PC-3 (cell line): ENCODE measurements around the gene KCTD5. TPM values are rescaled to one million over a fixed set of nuclear protein-coding genes. Genes with fewer than 3 reads are reported as not detected.
A peak's percentile ranks its signal among the peaks of the same experiment; 100 is the strongest.
"Not testable (repeated sequence)": the region's sequence is repeated elsewhere in the genome, so short reads cannot be mapped to it uniquely, and the experiment has no call there.

Experiments
- ATAC-seq: fragments of 200-7000 bp; cut with Tn5 transposase; 2 replicates; pipeline ENCODE4 v1.9.1; 2020; ENCODE audit warnings: mild to moderate bottlenecking, moderate library complexity
- Bru-seq: library from RNA; stranded (reverse); fragments of 400-500 nt; gene quantifications from one replicate; lab custom pipeline; 2021; lab: Mats Ljungman, UMichigan
- BruChase-seq, 2 experiments: library from RNA; stranded (reverse); fragments of 400-500 nt; gene quantifications; one replicate each; lab custom pipeline; 2021; lab: Mats Ljungman, UMichigan
- BruUV-seq: library from RNA; stranded (reverse); fragments of 400-500 nt; replicated peaks from 2 replicates; lab custom pipeline; 2021; lab: Mats Ljungman, UMichigan
- CTCF ChIA-PET: fragments of 300-600 bp; sonication (Branson Sonifier 250); formaldehyde crosslinking; loops from one replicate; lab custom pipeline; 2022; ENCODE audit warnings: antibody characterized with exemption; lab: Charles Lee
- POLR2A ChIA-PET: fragments of 300-600 bp; sonication (Branson Sonifier 250); formaldehyde crosslinking; loops from one replicate; lab custom pipeline; 2022; ENCODE audit warnings: antibody characterized with exemption; ENCODE audit not compliant: unreplicated experiment; lab: Charles Lee
- DNase-seq: peaks from one replicate; pipeline ENCODE4 v3.0.0-alpha.2; 2015
- H2AFZ ChIP-seq: fragments of 300-600 bp; sonication (generic); 2 replicates; pipeline ENCODE4 v1.6.0; 2016; ENCODE audit warnings: antibody characterized with exemption, low read length
- H3F3A ChIP-seq: fragments of 300-600 bp; sonication (generic); one replicate; pipeline ENCODE4 v1.6.0; 2017; ENCODE audit warnings: antibody characterized with exemption, low read length, control low read depth, mild to moderate bottlenecking; ENCODE audit not compliant: unreplicated experiment
- H3K27ac ChIP-seq: fragments of 300-600 bp; sonication (generic); 2 replicates; pipeline ENCODE4 v1.5.1; 2016; ENCODE audit warnings: mild to moderate bottlenecking, low read length
- H3K27me3 ChIP-seq: fragments of 300-600 bp; sonication (generic); 2 replicates; pipeline ENCODE4 v1.6.1; 2016; ENCODE audit warnings: low read length, mixed read lengths
- H3K36me3 ChIP-seq: fragments of 300-600 bp; sonication (generic); 2 replicates; pipeline ENCODE4 v1.6.1; 2016; ENCODE audit warnings: low read depth, mixed run types, low read length, mixed read lengths
- H3K4me1 ChIP-seq: fragments of 300-600 bp; sonication (generic); 2 replicates; pipeline ENCODE4 v1.5.1; 2016; ENCODE audit warnings: low read length; ENCODE audit not compliant: insufficient read depth
- H3K4me2 ChIP-seq: fragments of 300-600 bp; sonication (generic); 2 replicates; pipeline ENCODE4 v1.6.0; 2016; ENCODE audit warnings: low read length
- H3K4me3 ChIP-seq: fragments of 300-600 bp; sonication (generic); 2 replicates; pipeline ENCODE4 v1.5.1; 2016; ENCODE audit warnings: mild to moderate bottlenecking, low read length, mixed read lengths
- H3K79me2 ChIP-seq: fragments of 300-600 bp; sonication (generic); 2 replicates; pipeline ENCODE4 v1.6.1; 2017; ENCODE audit warnings: low read length, mixed read lengths
- H3K9ac ChIP-seq: fragments of 300-600 bp; sonication (generic); 2 replicates; pipeline ENCODE4 v1.6.0; 2016; ENCODE audit warnings: mild to moderate bottlenecking, low read length
- H3K9me2 ChIP-seq: fragments of 300-600 bp; sonication (generic); replicated peaks from 2 replicates; pipeline ENCODE4 v1.6.1; 2016; ENCODE audit warnings: mixed run types, low read length, mixed read lengths
- H3K9me3 ChIP-seq: fragments of 300-600 bp; sonication (generic); 2 replicates; pipeline ENCODE4 v1.6.1; 2016; ENCODE audit warnings: low read length, mixed read lengths
- H4K20me1 ChIP-seq: fragments of 300-600 bp; sonication (generic); 2 replicates; pipeline ENCODE4 v1.6.1; 2016; ENCODE audit warnings: low read length, mixed read lengths
- CTCF ChIP-seq: fragments of 300-600 bp; sonication (generic); conservative IDR thresholded peaks from 2 replicates; pipeline ENCODE4 v1.5.1; 2017; ENCODE audit warnings: antibody characterized with exemption, low read depth, mild to moderate bottlenecking, low read length
- EZH2 ChIP-seq: fragments of 300-600 bp; sonication (generic); IDR thresholded peaks from one replicate; pipeline ENCODE4 v1.6.1; 2017; ENCODE audit warnings: antibody characterized with exemption, mild to moderate bottlenecking, low read length; ENCODE audit not compliant: unreplicated experiment
- EZH2phosphoT487 ChIP-seq: fragments of 300-600 bp; sonication (generic); IDR thresholded peaks from 2 replicates; pipeline ENCODE4 v1.6.1; 2018; ENCODE audit warnings: mild to moderate bottlenecking, antibody characterized with exemption, low read length, borderline replicate concordance
- intact Hi-C: fragments of 100-400 bp; cut with micrococcal nuclease; formaldehyde crosslinking; loops from 2 replicates; pipeline ENCODE4 v1.9.0; 2023
- long read RNA-seq: library from polyadenylated mRNA; unstranded; transcript quantifications from one replicate; pipeline ENCODE4 v2.0.0, GENCODE V29; 2021; ENCODE audit not compliant: unreplicated experiment
- total RNA-seq: library from RNA; depleted of rRNA; stranded (reverse); fragments of >200 nt; gene quantifications from 2 replicates; pipeline ENCODE4 v1.2.3, GENCODE V29; 2014; rRNA removed

KCTD5 gene
- total RNA-seq, result 52.2 and 62.1 TPM in 2 replicates
- percentile 60 among the genes with signal in this experiment for Bru-seq, nascent RNA
- percentile 81 among the genes with signal in this experiment for BruChase-seq, experiment 1, labeled RNA remaining after a 6-hour chase
- percentile 74 among the genes with signal in this experiment for BruChase-seq, experiment 2, labeled RNA remaining after a 2-hour chase
- long read RNA-seq, transcript KCTD5-201 (6 exons, 2,482 nt), result major isoform, 43 of 67 reads
- long read RNA-seq, partial matches to known transcripts, result 11 of 67 reads
- long read RNA-seq, other reads (novel, unspliced or antisense), result 13 of 67 reads

- CTCF ChIA-PET, result no interaction called here
Measured at GRCh38 chr16:2682209-2683021, at the start of gene KCTD5. KCTD5 (plus strand) TSS chr16:2682523; CDS start chr16:2682549, 26 bp downstream.

GRCh38 chr16:2639071-2639721 is 43.1 kb upstream of the KCTD5 start:
- DNase-seq, intact Hi-C loops, H4K20me1 ChIP-seq, H3K4me3 ChIP-seq, BruUV-seq, H3K79me2 ChIP-seq, CTCF ChIA-PET, H3K4me1 ChIP-seq, H3K9me2 ChIP-seq, H3K9me3 ChIP-seq, POLR2A ChIA-PET, H2AFZ ChIP-seq, H3K27ac ChIP-seq, H3K27me3 ChIP-seq, H3K4me2 ChIP-seq, H3K36me3 ChIP-seq, H3F3A ChIP-seq, H3K9ac ChIP-seq: not testable (repeated sequence)
- peak; percentile 64 for ATAC-seq

More at GRCh38 chr16:2682209-2683021, at the start of gene KCTD5:
- DNase-seq (peak; percentile 92), ATAC-seq (peak; percentile 82)
- Histone ChIP-seq H3K36me3 (no peaks in the 10 kb centered on the region), H3K27me3 (no peaks in the 10 kb centered on the region), H3K9ac (peak within 1 kb of the TSS; percentile 98), H4K20me1 (0 out of 2 replicates have a peak, but pooled peaks cover 5% of the 10 kb centered on the region), H3K79me2 (peaks cover 46% of the 10 kb centered on the region), H3K9me3 (no peaks in the 10 kb centered on the region), H3K4me2 (peak within 1 kb of the TSS; percentile 95), H3F3A (no peaks in the 10 kb centered on the region), H3K27ac (peak within 1 kb of the TSS; percentile 96), H3K4me3 (peak within 1 kb of the TSS; percentile 99), H2AFZ (peak within 1 kb of the TSS; percentile 67; the same call in 1 of the 2 replicates), H3K9me2 (no peaks in the 10 kb centered on the region), H3K4me1 (peaks cover 24% of the 10 kb centered on the region)
- BruUV-seq, result no TSS peak
- TF ChIP-seq EZH2phosphoT487 (no peak), EZH2 (no peak), CTCF (no peak)
- intact Hi-C loops, result loop anchor here (5.0 kb wide), 1 partner anchor 40 kb away; the partner anchor contains the start of gene PRSS27
- POLR2A ChIA-PET, result interaction anchor here (0.7 to 1.0 kb wide), 2 partner anchors 9 to 287 kb away, joined by 4 to 6 read pairs; no protein-coding TSS in a partner anchor

- intact Hi-C loops, DNase-seq, H3K79me2 ChIP-seq, CTCF ChIA-PET, H4K20me1 ChIP-seq, H3K27me3 ChIP-seq, H3K27ac ChIP-seq, BruUV-seq, ATAC-seq, H3K4me1 ChIP-seq, H3K36me3 ChIP-seq, H3K9me3 ChIP-seq, H3K4me3 ChIP-seq, H3F3A ChIP-seq, H3K9me2 ChIP-seq, POLR2A ChIA-PET, H3K4me2 ChIP-seq, H3K9ac ChIP-seq, H2AFZ ChIP-seq: not testable (repeated sequence)
Measured at GRCh38 chr16:2639722-2640072, 42.6 kb upstream of the KCTD5 start.

GRCh38 chr16:2642561-2642960 is 39.8 kb upstream of the KCTD5 start:
- H3K9me2 ChIP-seq, H3K27ac ChIP-seq, H3K36me3 ChIP-seq, H3K9me3 ChIP-seq, H3K79me2 ChIP-seq, CTCF ChIA-PET, H3K4me2 ChIP-seq, H3F3A ChIP-seq, POLR2A ChIA-PET, BruUV-seq, H4K20me1 ChIP-seq, ATAC-seq, intact Hi-C loops, H3K27me3 ChIP-seq, DNase-seq, H3K4me3 ChIP-seq, H3K9ac ChIP-seq, H3K4me1 ChIP-seq, H2AFZ ChIP-seq: not testable (repeated sequence)

GRCh38 chr16:2644754-2645453 is 37.4 kb upstream of the KCTD5 start:
- BruUV-seq, H3K9ac ChIP-seq, H3F3A ChIP-seq, intact Hi-C loops, H3K9me3 ChIP-seq, H3K36me3 ChIP-seq, H2AFZ ChIP-seq, H3K4me2 ChIP-seq, ATAC-seq, POLR2A ChIA-PET, DNase-seq, H3K4me1 ChIP-seq, H3K79me2 ChIP-seq, CTCF ChIA-PET, H3K4me3 ChIP-seq, H4K20me1 ChIP-seq, H3K27me3 ChIP-seq, H3K27ac ChIP-seq, H3K9me2 ChIP-seq: not testable (repeated sequence)
